ENCODE results near the gene CFAP221.

- TF ChIP-seq CTCF (IDR thresholded peaks at IDR 0.05; ENCODE audit: insufficient read depth, low read length, poor library complexity, severe bottlenecking) = no peak
- no peak for TF ChIP-seq EZH2phosphoT487 (conservative IDR thresholded peaks at IDR 0.05; ENCODE audit: low read length)
These were observed 65.1 kb downstream of the CFAP221 start for GRCh38 chr2:119609337-119609736.

All from SU-DHL-6 (cell line).